ENCODE measurements around the gene RPL37A.
A peak's percentile ranks its signal among the peaks of the same experiment; 100 is the strongest.
"Not testable (repeated sequence)": the region's sequence is repeated elsewhere in the genome, so short reads cannot be mapped to it uniquely, and the experiment has no call there.

The RPL37A gene

DNA sequence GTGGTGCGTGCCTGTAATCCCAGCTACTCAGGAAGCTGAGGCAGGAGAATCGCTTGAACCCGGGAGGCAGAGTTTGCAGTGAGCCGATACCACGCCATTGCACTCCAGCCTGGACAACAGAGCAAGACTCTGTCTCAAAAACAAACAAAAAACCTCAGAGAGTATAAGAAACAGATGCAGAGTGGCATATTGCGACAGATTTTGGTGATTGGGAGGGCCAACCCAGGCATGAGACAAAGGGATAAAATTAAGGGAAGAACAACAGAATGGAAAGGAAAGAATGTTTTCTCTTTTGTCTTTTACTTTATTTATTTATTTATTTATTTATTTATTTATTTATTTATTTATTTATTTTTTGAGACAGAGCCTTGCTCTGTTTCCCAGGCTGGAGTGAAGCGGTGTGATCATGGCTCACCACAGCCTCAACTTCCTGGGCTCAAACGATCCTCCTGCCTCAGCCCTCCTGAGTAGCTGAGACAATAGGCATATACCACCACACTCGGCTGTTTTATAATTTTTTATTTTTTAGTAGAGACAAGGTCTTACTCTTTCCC is 20.0 kb downstream of the RPL37A start:
- DNase-seq, result not testable (repeated sequence)

GRCh38 chr2:216519154-216519762 is 20.6 kb downstream of the RPL37A start:
- DNase-seq, result peak; percentile 86

DNA sequence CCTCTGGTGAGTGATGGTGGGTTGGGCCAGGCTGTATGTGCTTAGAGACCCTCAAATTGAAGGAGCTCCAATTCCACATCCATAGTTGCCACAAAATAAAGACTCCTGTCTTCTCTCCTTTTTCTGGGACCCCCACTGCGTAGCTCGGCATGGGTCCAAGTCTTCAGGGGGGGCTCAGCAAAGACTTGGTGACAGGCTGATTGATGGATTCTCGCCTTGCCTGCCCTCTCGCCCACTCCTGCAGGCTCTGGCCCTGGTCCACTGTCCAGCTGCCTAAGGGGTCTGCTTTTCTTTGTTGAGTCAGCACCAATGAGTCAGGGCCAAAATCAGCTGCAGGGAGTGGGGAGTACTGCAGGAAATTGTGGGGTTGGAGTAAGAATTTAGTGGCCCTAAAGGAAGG is 21.5 kb downstream of the RPL37A start:
- no peak for DNase-seq

- DNase-seq, result no peak
These were observed 24.4 kb downstream of the RPL37A start for GRCh38 chr2:216522892-216523502.

DNA sequence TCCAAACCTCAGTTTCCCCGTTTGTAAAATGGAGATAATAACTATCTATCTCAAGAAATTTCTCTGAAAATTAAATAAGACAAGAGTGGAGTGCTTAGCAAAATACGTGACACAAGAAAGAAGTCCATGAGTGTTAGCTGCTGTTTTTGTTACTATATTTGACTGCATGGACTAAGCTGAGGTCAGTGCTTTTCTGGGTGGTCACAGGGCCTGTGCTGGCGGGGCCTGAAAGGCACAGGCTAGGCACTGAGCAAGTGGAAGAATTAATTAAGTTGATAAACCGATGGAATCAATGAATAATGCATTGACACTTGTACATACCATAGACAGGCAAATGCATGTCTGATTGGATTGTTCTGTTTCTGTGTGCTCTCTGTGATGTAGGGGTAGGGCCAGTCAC is 27.3 kb downstream of the RPL37A start:
- DNase-seq, result no peak

DNA sequence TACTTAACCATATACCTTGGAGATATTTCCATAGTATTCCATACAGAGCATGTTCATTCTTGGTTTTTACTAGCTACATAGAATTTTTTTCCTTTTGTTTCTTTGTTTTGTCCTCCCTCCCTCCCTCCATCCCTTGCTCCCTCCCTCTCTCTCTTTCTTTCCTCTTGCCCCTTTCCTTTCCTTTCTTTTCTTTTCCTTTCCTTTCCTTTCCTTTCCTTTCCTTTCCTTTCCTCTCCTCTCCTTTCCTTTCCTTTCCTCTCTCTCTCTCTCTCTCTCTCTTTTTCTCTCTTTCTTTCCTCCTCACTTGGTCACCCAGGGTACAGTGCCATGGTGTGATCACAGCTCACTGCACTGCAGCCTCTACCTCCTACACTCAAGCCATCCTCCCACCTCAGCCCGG is 28.3 kb downstream of the RPL37A start:
- no peak for DNase-seq

DNA sequence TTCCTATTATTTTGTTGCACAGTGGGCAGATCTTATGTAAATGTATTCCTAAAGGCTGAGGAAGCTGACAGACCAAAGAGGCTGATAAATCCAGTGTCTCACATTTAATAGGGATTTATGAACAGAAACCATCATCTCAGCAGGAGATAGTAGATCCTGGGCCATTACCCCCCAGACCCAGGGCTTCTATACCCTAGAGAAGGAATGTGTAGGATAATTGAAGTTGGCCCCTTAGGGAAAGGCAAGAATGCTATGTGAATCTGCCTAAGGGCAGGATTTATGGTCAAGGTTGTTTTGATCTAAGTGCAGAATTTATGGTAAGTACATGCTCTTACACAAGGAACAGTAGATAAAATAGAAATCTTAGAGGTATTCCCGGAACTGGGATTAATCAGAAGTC is 29.0 kb downstream of the RPL37A start:
- DNase-seq, result no peak

- no peak for DNase-seq
These were observed 33.9 kb downstream of the RPL37A start for GRCh38 chr2:216532562-216532961.

- peak; percentile 26 for DNase-seq
These were observed 35.0 kb downstream of the RPL37A start for GRCh38 chr2:216533609-216534008.

DNA sequence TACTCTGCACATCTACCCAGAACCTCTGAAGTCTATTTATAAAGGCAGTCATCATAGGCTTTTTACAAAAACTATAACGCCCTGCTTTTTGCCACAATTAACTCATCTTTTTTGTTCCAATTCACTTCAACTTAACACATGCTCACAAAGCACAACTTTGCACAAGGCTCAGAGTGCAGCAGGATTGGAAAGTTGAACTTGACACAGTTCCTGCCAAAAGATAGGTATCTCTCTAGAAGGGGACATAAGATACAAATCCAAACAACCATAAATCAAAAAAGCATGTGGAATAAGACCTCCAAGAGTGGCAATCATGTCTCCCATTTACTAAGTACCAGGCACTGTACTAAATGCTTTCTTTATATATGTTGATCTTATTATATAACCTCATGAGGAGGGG is 36.2 kb downstream of the RPL37A start:
- no peak for DNase-seq

- DNase-seq, result no peak
These were observed 36.9 kb downstream of the RPL37A start for GRCh38 chr2:216535454-216535995.

DNA sequence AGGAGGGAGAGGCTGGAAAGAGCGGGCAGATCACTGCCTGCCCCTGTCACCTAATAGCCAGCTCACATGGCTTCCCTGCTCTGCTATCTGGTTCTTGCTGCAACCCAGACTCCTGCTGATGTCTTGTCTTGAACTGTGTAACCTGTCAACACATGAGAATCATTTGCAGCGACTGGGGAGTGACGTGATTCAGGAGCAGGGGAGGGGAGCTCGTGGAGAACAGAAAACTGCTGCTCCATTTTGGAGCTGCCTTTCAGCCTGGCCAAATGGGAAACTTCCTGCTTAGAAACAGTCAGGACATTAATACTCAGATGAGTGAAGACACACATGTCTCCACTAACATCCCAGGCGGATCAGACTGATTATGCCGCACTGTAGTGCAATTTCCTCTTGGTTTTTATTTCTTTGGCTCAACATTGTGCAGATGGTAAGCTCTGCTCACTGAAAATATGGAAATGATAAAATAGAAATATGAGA is 38.1 kb downstream of the RPL37A start:
- peak; percentile 96 for DNase-seq

DNA sequence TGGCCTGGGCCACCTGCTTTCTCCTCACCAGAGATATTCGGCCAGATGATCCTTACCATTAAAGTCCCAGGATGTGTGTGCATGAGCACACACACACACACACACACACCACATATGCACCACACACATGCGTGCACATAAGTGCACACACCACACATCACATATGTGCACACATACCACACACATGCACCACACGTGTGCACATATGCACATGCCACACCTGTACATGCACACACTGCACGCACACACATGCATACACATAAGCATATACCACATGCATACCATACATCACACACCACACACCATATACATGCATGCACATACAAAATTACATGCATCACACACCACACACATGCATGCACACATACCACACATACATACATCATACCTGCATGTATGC is 38.7 kb downstream of the RPL37A start:
- DNase-seq, result no peak

- no peak for DNase-seq
These were observed 39.9 kb downstream of the RPL37A start for GRCh38 chr2:216538538-216538937.

DNA sequence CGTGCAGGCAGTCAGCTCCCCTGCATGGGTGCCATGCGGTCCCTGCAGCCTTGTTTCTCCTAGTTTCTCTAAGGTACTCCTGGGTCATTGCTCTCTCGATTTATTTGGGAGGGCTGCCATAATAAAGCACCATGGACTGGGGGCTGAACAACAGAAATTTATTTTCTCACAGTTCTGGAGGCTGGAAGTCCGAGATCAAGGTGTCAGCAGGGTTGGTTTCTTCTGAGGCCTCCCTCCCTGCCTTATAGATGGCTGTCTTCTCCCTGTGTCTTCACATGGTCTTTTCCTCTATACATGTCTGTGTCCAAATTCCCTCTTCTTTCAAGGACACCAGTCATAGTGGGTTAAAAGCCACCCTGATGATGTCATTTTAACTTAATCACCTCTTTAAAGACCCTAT is 40.5 kb downstream of the RPL37A start:
- no peak for DNase-seq

- peak; percentile 82 for DNase-seq
These were observed 41.2 kb downstream of the RPL37A start for GRCh38 chr2:216539791-216540241.

DNA sequence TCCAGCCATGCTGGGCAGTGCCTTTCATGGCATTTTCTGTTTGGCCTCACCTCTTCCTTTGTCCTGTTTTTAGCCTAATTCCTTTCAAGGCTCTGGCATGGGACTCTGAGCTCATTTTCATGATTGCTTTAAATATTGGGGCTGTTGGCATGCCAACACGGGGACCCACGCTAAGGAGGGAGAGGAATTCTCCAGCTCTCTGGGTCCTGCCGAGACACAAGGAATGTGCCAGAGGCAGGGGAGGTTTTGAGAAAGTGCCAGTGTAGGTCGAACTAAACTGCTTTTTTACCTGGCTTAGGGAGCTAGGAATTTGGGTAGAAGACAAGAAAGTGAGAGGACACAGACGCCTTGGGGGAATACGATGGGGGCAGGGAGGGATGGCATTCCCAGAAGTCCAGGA is 42.3 kb downstream of the RPL37A start:
- DNase-seq, result no peak

DNA sequence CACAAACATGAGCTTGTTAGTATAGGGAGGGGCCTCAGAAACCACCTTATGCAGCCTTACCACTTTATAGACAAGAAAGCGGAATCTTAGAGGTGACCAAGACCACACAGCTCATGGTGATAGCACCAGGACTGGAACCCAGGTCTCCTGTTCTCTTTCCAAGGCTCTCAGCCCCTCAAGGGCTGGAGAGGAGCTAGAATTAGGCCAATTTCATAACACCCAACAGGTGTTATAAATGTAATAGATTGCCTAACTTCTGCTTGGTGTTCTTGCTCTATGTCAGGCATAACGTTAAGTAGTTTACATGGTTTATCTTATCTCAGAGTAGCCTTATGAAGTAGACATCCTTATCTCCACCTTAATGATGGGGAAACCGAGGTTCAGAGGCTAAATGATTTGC is 42.9 kb downstream of the RPL37A start:
- no peak for DNase-seq

GRCh38 chr2:216545359-216545758 is 46.7 kb downstream of the RPL37A start:
- DNase-seq, result peak; percentile 40

GRCh38 chr2:216546241-216546640 is 47.6 kb downstream of the RPL37A start:
- no peak for DNase-seq

- DNase-seq, result no peak
These were observed 48.2 kb downstream of the RPL37A start for GRCh38 chr2:216546641-216547403.

DNA sequence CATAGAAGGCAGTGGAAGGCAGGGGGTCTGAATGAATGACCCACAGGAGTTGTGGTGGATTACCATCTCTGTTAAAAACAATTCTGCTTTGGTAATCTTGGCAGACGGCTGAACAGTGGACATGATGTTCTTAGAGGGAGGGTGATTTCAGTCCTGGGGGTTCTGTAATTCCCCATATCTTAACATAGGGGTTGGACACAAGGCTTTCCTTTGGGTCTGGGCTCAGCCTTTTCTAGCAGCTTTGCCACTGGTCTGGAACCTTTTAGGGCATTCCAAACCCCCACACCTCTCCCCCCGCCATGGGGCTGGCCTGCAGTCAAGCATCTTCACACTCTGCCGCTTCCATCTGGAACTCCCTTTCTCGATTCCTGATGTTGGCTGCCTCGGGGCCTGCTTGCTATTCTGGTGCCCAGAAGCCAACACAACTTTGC is 50.3 kb downstream of the RPL37A start:
- DNase-seq, result peak; percentile 58

- no peak for DNase-seq
These were observed 51.5 kb downstream of the RPL37A start for GRCh38 chr2:216549926-216550690.
